NK-92 (cell line): ENCODE data around the gene NDRG2.

Experiments used
- DNase-seq: peaks from one replicate; lab custom pipeline; 2025; ENCODE audit not compliant: unreplicated experiment; lab: John Stamatoyannopoulos, UW

NDRG2 gene

DNA sequence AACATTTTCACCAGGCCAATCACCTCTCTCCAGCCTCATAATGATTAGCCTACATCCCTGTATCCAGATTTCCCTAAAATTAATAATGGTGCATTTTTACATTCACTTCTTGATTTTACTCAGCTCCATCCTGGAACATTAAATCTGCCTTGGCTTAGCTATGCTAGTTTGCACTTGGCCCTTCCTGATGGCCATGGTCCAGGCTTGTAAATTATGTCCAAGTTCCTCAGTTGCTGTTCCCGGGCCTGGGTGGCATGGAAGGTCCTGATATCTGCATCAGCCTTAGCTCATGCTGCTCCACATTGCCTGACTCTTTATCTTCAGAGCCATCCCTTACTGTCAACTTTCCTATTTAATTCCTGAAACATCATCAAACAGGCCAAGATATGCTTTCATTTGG lies 46.2 kb downstream of the NDRG2 start:
- DNase-seq: no peak

DNA sequence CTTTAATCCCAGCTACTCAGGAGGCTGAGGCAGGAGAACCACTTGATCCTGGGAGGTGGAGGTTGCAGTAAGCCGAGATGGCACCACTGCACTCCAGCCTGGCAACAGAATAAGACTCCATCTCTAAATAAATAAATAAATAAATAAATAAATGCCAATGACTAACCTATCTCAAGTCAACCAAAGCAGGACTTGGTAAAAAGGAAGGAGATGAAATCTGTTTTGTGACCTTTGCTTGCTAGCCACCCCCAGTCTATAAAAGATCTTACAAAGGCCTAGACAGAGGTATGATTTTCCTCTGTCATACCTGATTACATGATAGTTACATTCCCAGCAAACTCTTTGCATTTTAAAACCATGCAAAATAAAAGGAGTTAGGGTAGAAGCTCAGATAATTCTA lies 48.6 kb downstream of the NDRG2 start:
- DNase-seq: no peak

DNA sequence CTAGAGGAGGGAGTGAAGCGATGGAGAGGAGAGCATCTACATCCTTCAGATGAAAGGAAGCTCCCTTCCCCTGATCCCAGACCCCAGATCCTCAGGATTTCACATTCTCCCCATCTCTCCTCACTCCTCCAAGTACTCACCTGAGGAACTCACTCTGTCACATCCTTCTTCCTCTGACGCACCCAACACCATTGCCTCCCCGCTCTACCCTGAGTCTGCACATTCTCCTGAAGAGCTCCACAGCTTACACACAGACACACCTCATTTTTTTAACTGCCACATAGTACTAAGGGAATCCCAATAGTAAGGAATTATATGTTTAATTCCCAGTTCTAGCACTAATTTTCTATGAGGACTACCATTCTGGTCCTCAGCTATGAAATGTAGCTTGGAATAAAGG lies 51.4 kb downstream of the NDRG2 start:
- no peak for DNase-seq

GRCh38 chr14:20971705-20972021 lies 53.2 kb downstream of the NDRG2 start:
- DNase-seq: no peak

DNA sequence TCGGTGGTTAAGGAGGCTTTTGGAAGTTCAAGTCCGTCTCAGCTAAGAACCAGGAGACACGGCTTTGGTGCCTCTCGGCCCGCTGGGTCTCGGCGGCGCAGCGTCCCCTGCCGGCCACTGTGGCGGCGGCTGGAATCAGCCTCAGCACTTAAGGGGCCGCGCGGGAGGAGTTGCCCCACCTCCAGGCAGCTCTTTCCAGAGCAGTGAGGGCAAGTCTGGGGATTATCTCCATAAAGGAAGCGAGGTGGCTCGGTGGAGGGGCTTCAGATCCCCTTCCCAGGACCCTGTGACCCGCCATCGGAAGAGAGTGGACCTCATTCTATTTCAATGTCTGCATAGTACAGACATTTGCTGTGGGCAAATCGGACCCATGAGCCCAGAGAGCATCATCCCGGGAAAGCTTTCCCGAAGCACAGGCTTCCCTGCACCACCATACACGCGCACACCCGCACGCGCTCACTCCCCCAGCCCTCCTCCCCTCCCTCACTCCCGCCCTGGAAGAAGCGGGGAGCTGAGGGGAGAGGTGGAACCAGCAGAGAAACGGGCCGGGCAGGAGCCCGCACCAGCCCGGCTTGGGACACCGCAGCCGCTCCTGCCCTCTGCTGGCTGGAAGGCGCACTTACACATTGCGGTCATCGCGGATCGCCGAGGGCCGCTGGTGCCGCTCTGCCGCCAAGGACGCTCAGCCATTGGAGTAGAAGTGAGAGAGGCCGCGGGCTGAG lies 53.7 kb downstream of the NDRG2 start:
- no peak for DNase-seq

DNA sequence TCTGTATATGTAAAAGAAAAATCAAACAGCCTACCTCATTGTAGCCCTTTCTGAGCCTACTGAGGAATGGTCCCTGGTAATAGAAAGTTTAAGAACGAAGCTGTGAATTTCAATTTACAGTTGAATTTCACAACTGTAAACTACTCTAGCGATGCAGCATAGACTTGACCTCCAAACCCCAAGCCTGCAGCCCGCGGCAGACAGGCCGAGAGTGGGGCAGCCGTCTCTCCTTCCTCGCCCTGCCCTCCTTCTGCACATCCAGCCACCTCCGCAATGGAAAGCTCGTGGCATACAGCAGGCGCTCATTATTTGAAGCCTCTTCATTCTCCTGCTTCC lies 54.2 kb downstream of the NDRG2 start:
- no peak for DNase-seq

- DNase-seq: no peak
Observed at GRCh38 chr14:20969336-20969735, 55.5 kb downstream of the NDRG2 start.
